ENCODE data around the gene DEXI. TPM values are rescaled to one million over a fixed set of nuclear protein-coding genes. Genes with fewer than 3 reads are reported as not detected.

DEXI gene
- total and polyA plus RNA-seq, 2 donors (not counting 1 experiment from before 2014, with no cell fraction given), result 38.8 to 49.9 TPM

DNA sequence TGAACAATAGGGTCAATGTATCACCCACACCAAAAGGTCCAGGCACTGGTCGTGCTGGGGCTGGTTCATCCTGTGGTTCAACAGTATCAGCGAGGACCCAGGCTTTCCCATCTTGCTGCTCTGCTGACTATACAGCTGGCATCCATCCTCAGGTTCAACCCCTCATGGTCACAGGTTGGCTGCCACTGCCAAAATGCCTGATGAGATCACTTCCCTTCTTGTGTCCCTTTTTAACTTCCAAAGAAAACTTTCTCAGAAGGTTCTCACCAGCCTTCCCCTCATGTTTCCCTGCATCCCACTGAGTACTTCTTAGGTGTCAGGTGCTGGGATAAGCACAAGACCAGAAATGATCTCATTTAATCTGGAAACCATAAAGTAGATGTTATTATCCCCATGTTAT is 27.8 kb upstream of the DEXI start:
- no peaks in the 10 kb centered on the region for H4K20me1 ChIP-seq (ENCODE audit: control insufficient read depth, extremely low read depth, insufficient read depth, low read length)
- H3K27ac ChIP-seq (ENCODE audit: insufficient read depth, low read length), result no peak overlapping the region
- no peaks in the 10 kb centered on the region for H3K36me3 ChIP-seq (ENCODE audit: control insufficient read depth, insufficient read depth, low read length)
- no peak overlapping the region for H3K4me3 ChIP-seq (replicated peaks in 1 of 4; ENCODE audit: control extremely low read depth in 1 of 4, insufficient read depth in 1 of 4, low read depth in 3 of 4, low read length in 4 of 4)
- no peaks in the 10 kb centered on the region for H3K27me3 ChIP-seq (ENCODE audit: control insufficient read depth, insufficient read depth, low read length)
- TF ChIP-seq, protein P1, sequence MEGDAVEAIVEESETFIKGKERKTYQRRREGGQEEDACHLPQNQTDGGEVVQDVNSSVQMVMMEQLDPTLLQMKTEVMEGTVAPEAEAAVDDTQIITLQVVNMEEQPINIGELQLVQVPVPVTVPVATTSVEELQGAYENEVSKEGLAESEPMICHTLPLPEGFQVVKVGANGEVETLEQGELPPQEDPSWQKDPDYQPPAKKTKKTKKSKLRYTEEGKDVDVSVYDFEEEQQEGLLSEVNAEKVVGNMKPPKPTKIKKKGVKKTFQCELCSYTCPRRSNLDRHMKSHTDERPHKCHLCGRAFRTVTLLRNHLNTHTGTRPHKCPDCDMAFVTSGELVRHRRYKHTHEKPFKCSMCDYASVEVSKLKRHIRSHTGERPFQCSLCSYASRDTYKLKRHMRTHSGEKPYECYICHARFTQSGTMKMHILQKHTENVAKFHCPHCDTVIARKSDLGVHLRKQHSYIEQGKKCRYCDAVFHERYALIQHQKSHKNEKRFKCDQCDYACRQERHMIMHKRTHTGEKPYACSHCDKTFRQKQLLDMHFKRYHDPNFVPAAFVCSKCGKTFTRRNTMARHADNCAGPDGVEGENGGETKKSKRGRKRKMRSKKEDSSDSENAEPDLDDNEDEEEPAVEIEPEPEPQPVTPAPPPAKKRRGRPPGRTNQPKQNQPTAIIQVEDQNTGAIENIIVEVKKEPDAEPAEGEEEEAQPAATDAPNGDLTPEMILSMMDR (conservative IDR thresholded peaks at IDR 0.05 in 1 of 2, IDR thresholded peaks at IDR 0.05 in 1 of 2; ENCODE audit: low read depth in 1 of 2, low read length in 2 of 2), result no peak
- TF ChIP-seq EZH2 (IDR thresholded peaks at IDR 0.05; ENCODE audit: low read length, missing control alignments), result no peak
- no peak overlapping the region for H2AFZ ChIP-seq (ENCODE audit: low read length)
- peaks cover 9% of the 10 kb centered on the region for H3K4me1 ChIP-seq (ENCODE audit: control insufficient read depth, extremely low read depth, insufficient read depth, low read length)
- no peak overlapping the region for H3K9ac ChIP-seq (ENCODE audit: insufficient read depth, low read length)
- H3K9me3 ChIP-seq (ENCODE audit: control insufficient read depth, insufficient read depth, low read depth, low read length), result no peaks in the 10 kb centered on the region
- no peaks in the 10 kb centered on the region for H3K79me2 ChIP-seq (ENCODE audit: control insufficient read depth, insufficient read depth, low read length)
- DNase-seq (ENCODE audit: low read depth in 2 of 2), result peak in 1 of 2 donors; percentile 54
- no peak overlapping the region for H3K4me2 ChIP-seq (ENCODE audit: extremely low read depth, insufficient read depth, low read length)

DNA sequence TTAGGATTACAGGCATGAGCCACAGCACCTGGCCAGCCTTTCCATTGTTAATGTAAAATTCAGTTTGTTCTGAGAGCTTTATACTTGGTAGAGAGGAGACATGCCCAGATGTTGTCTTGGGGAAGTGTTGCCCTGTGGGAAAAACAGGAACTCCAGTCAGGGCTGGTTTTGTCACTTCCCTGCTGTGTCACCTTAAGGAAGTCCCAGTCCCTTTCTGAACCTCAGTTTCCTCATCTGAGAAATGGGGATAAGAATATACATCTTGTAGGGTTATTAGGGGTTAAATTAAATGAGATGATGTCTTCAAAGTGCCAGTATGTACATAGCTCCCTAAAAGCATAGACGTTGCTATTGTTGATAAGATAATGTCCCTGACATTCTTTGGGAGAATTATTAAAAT is 27.3 kb upstream of the DEXI start:
- no peak overlapping the region for H3K4me2 ChIP-seq (ENCODE audit: extremely low read depth, insufficient read depth, low read length)
- H3K4me3 ChIP-seq (replicated peaks in 1 of 4; ENCODE audit: control extremely low read depth in 1 of 4, insufficient read depth in 1 of 4, low read depth in 3 of 4, low read length in 4 of 4), result no peak overlapping the region
- no peaks in the 10 kb centered on the region for H3K27me3 ChIP-seq (ENCODE audit: control insufficient read depth, insufficient read depth, low read length)
- no peaks in the 10 kb centered on the region for H3K36me3 ChIP-seq (ENCODE audit: control insufficient read depth, insufficient read depth, low read length)
- peaks cover 9% of the 10 kb centered on the region for H3K4me1 ChIP-seq (ENCODE audit: control insufficient read depth, extremely low read depth, insufficient read depth, low read length)
- no peak overlapping the region for H3K27ac ChIP-seq (ENCODE audit: insufficient read depth, low read length)
- H3K79me2 ChIP-seq (ENCODE audit: control insufficient read depth, insufficient read depth, low read length), result no peaks in the 10 kb centered on the region
- DNase-seq (ENCODE audit: low read depth in 2 of 2), result no peak
- H4K20me1 ChIP-seq (ENCODE audit: control insufficient read depth, extremely low read depth, insufficient read depth, low read length), result no peaks in the 10 kb centered on the region
- no peak overlapping the region for H3K9ac ChIP-seq (ENCODE audit: insufficient read depth, low read length)
- TF ChIP-seq EZH2 (IDR thresholded peaks at IDR 0.05; ENCODE audit: low read length, missing control alignments), result no peak
- TF ChIP-seq, protein P1 (conservative IDR thresholded peaks at IDR 0.05 in 1 of 2, IDR thresholded peaks at IDR 0.05 in 1 of 2; ENCODE audit: low read depth in 1 of 2, low read length in 2 of 2), result no peak
- H2AFZ ChIP-seq (ENCODE audit: low read length), result no peak overlapping the region
- no peaks in the 10 kb centered on the region for H3K9me3 ChIP-seq (ENCODE audit: control insufficient read depth, insufficient read depth, low read depth, low read length)

DNA sequence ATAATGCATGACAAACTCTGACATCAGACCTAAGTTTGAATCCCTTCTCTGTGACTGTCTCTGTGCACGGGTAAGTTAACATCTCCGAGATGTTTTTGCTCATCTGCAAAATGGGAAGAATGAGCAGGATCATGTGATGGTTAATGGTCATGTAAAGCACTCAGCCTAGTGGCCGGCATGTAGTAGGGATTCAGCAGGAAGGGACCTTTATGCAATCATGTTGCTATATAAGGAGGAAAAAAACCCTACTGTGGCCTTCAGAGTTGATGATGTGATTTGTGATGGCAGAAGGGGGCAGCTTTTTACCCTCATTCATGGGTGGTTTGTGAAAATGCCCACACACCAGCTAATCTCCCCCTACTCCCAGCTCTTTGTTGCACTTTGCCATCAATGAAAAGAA is 26.2 kb upstream of the DEXI start:
- TF ChIP-seq, protein P1 (conservative IDR thresholded peaks at IDR 0.05 in 1 of 2, IDR thresholded peaks at IDR 0.05 in 1 of 2; ENCODE audit: low read depth in 1 of 2, low read length in 2 of 2), result peak in 1 of 2 donors; percentile 4
- no peak for TF ChIP-seq EZH2 (IDR thresholded peaks at IDR 0.05; ENCODE audit: low read length, missing control alignments)
- H4K20me1 ChIP-seq (ENCODE audit: control insufficient read depth, extremely low read depth, insufficient read depth, low read length), result no peaks in the 10 kb centered on the region
- H3K4me3 ChIP-seq (replicated peaks in 1 of 4; ENCODE audit: control extremely low read depth in 1 of 4, insufficient read depth in 1 of 4, low read depth in 3 of 4, low read length in 4 of 4), result no peak overlapping the region
- no peak for DNase-seq (ENCODE audit: low read depth in 2 of 2)
- no peaks in the 10 kb centered on the region for H3K79me2 ChIP-seq (ENCODE audit: control insufficient read depth, insufficient read depth, low read length)
- peaks cover 13% of the 10 kb centered on the region for H3K4me1 ChIP-seq (ENCODE audit: control insufficient read depth, extremely low read depth, insufficient read depth, low read length)
- no peak overlapping the region for H3K4me2 ChIP-seq (ENCODE audit: extremely low read depth, insufficient read depth, low read length)
- H3K9me3 ChIP-seq (ENCODE audit: control insufficient read depth, insufficient read depth, low read depth, low read length), result no peaks in the 10 kb centered on the region
- H2AFZ ChIP-seq (ENCODE audit: low read length), result no peak overlapping the region
- no peaks in the 10 kb centered on the region for H3K27me3 ChIP-seq (ENCODE audit: control insufficient read depth, insufficient read depth, low read length)
- H3K36me3 ChIP-seq (ENCODE audit: control insufficient read depth, insufficient read depth, low read length), result no peaks in the 10 kb centered on the region
- no peak overlapping the region for H3K9ac ChIP-seq (ENCODE audit: insufficient read depth, low read length)
- H3K27ac ChIP-seq (ENCODE audit: insufficient read depth, low read length), result no peak overlapping the region
